NCI-H128 (cell line): ENCODE measurements around the gene GABRG3.
"Not testable (repeated sequence)": the region's sequence is repeated elsewhere in the genome, so short reads cannot be mapped to it uniquely, and the experiment has no call there.

Experiments used
- DNase-seq: peaks from one replicate; lab custom pipeline; 2025; ENCODE audit not compliant: unreplicated experiment; lab: John Stamatoyannopoulos, UW

The GABRG3 gene

DNA sequence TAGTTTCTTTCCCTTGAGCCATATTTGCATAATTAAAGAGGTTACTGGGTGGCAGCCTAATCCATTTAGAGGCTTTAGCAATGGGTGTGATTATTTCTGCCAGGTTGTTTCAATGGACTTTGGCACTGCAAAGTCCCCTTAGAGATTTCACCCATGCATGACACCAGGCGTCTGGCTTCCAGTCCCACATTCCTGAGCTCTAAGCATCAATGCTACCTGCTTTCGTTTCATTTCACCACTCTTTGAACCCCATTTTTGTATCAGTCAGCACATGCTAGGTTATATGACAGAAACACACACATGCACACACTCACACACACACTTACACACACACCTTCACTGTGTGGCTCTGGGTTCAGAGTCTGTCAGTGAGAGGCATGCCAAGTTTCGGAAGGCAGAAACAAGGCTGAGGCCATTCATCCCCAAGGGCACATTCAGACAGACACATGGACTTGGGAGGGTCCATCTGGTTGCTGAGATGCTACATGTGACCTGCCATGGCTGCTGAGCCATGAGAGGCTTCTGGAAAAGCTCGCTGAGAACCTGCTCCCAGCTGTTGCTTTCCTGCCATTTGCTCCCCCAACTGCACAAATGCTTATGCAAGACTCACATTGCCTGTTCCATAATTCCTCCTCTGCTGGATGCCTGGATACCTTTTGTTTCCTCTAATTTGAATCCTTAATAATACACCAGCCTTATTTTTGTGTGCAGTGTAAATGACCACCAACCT lies 354.1 kb downstream of the GABRG3 start:
- DNase-seq: no peak

- no peak for DNase-seq
These were observed 356.6 kb downstream of the GABRG3 start for GRCh38 chr15:27327467-27328025.

DNA sequence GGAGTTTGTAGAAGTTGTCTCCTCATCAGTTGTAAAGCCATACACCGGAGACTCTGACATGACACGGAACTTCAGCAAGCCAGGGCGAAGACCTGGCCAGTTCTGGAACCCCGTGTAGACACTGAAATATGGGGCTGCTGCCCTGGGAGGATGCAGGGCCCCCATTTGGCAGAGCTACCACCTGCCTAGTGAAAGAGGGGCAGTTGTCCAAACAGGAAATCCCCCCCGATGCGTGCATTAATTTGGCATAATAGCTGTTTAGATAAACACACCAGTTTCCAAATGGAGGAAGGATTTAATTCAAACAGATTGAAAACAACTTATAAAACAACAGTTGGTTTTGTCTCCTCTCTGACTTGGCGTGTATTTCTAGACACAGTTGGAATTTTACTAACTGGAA lies 357.2 kb downstream of the GABRG3 start:
- DNase-seq: no peak

DNA sequence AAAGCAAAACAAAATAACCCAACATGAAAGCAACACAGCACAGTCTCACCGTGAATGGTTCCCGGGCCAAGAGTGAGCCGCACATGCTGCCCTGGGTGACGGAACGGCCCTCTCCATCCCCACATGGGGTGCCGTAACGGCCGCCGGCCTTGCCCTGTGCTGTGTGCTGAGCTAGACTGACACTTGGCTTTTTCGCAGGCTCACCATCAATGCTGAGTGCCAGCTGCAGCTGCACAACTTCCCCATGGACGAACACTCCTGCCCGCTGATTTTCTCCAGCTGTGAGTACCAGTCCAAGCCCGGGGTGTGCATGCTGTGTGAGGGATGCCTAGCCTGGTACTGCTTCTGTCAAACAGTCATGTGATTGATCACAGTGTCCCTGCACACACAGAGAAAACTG lies 357.6 kb downstream of the GABRG3 start:
- DNase-seq: no peak

DNA sequence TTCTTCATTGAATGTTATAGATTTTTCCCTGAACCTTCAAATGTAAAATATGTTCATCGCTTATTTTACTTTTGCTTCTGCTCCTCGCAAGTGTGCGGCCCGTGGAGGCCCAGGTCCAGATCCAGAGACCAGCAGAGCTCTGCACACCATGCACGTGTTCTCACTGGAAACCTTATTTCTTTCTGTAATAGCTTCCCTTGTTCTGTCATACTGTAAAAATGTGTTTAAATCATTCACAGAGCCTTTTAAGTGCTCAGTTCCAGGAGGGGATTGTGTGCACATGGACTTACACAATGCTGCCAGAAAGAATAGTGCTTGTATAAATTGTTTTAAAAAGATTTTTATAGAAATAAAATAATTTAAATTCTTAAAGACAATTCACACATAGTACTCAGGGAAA lies 359.3 kb downstream of the GABRG3 start:
- no peak for DNase-seq

- no peak for DNase-seq
These were observed 365.7 kb downstream of the GABRG3 start for GRCh38 chr15:27336676-27337075.

DNA sequence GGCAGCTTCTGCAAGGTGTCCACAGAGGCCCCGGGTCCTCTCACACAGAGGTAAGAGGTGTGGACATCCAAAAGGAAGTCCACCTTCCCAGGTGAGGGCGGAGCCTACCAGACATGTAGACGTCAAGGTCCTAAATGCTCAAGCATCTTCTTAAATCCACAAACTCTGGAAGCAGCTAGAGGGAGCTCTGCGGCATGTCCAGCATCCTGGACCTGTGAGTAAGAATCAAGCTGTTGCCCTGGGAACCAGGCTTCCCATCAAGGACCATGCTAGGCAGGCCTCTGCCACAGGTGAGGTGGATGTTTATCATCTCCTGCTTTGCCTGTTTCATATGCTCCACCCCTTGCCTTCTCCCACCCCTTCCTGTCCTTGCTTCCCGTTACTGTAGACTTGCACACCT lies 368.2 kb downstream of the GABRG3 start:
- no peak for DNase-seq

- no peak for DNase-seq
These were observed 370.9 kb downstream of the GABRG3 start for GRCh38 chr15:27341780-27342343.

DNA sequence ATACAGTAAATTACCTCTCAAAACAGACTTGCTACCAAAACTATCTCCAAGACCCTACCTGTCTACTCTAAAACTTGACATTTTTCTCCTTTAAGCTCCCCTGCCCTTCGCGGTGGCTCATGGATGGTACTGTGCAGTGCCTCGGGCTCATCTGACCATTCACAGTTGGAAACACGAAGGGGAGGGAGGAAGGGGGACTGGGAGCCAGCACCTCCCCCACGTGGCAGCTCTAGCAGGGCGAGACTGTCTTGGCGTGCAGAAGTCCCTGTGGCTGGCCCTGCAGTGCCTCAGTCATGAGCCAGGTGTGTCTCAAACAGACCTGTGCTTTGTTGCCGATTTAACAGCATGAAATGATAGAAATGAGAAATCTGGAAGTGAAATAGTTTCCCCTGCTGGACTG lies 372.0 kb downstream of the GABRG3 start:
- DNase-seq: no peak

GRCh38 chr15:27352136-27352535 lies 381.2 kb downstream of the GABRG3 start:
- DNase-seq: no peak

- DNase-seq: no peak
These were observed 382.9 kb downstream of the GABRG3 start for GRCh38 chr15:27353856-27354255.

DNA sequence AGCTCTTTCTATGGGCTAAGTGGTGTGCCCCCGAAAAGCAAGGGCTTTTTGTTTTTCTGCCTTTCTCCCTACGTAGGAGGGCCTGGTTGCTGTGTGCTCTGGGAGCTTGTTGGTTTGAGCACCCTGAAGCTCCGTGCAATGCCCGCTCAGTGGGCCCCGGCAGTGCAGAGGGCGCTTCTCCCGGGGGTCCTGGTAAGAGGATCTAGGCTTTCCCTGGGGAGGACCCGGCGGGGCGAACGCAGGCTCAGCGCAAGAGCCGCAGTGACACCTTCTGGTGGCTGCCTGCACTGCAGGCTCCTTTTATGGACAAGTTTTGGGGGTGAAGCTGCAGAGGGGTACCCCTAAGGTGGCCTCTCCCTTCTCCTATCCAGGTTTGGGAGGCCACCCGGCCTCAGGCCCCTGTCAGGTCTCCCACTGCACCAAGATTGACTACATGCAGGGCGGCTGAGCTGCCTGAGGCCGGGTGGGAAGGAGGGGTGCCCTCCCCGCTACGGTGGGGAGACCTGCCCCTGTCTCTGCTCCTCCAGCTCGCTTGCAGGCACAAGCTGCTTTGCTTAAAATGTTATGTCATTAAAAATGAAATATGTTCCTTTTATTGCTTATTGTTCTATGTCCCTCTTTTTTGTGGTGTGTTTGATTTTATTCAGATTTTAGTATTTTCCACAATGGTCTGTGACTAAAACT lies 387.9 kb downstream of the GABRG3 start:
- DNase-seq: no peak

- DNase-seq: no peak
These were observed 388.6 kb downstream of the GABRG3 start for GRCh38 chr15:27359586-27359985.

- DNase-seq: no peak
These were observed 389.3 kb downstream of the GABRG3 start for GRCh38 chr15:27360316-27360715.

- DNase-seq: no peak
These were observed 390.5 kb downstream of the GABRG3 start for GRCh38 chr15:27361438-27361837.

DNA sequence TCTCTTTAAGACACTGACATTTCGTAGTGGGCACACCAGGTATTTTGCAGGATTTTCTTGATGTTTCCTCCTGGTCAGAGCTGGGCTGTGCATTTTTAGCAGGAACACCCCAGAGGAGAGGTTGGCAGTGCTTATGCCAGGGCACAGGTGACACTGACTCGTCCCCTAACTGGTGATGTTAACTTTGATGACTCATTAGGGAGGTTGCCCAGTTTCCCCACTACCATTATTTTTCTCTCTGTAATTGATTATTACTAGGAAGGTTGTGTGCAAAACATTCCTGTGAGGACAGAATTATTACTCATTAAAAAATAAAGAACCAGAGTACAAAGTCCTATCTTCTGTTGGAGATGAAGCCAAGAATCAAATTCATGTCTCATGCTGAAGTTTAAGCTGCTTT lies 394.5 kb downstream of the GABRG3 start:
- DNase-seq: no peak

GRCh38 chr15:27377391-27377790 lies 406.4 kb downstream of the GABRG3 start:
- not testable (repeated sequence) for DNase-seq

DNA sequence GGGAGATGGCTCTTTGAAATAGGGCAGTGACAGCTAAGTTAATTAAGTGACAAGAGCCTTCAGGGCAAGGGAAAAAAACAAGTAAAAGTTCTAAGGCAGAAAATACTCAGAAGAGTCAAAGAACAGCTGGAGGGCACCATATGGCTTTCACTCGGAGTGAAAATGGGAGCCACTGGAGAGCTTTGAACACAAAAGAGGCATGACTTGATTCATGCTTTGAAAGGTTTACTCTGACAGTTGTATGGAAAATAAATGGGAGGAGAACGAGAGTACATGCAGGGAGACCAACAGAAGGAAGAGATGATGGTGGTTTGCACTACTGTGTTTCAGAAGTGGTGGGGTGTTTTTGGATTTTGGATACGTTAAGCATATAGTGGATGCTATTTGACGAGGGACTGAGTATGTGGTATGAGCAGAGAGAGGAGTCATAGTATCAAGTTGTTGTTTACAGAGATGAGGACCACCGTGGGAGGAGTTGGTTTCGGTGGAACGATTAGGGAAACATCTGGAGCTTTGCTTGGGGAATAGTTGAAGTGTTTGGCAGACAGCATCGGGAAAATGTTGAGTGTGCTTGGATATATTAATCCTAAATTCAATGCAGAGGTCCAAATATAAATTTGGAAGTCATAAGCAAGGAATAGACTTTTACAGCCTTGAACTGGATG lies 411.5 kb downstream of the GABRG3 start:
- DNase-seq: no peak

DNA sequence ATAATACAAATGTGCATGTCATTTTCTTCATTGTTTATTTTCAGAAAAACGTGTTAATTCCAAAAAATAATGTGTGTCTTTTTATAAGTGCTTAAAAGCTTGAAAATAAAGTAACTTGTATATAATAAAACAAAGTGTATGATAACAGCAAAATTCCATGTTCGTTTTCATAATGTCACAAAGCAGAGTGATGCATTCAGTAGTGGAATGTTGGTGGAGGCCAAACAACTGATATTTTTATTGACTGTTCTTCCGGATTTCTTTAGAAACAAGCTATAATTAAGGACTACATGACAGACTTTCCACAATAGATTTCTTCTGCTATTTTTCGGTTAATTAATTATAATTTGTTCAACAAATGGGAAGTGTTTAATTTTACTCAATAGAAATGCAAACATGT lies 412.7 kb downstream of the GABRG3 start:
- no peak for DNase-seq

- DNase-seq: no peak
These were observed 421.2 kb downstream of the GABRG3 start for GRCh38 chr15:27392163-27392562.

- no peak for DNase-seq
These were observed 425.5 kb downstream of the GABRG3 start for GRCh38 chr15:27396521-27396920.

DNA sequence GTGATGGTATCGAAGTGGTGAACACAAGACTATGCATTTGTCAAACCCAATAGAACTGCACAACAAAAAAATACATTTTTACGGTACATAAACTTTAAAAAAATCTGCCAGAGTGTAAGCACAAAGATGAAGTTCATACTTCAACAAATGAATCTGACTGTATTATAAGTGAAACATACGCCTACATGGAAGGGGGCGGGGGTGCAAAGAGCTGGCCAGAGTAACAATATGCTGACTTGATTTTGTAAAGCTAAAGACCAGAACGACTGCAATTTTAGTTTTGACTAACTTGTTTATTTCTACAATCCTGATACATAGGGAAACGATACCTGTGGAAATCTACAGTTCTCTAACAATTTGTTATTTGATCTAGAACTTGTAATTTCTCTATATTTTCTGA lies 426.0 kb downstream of the GABRG3 start:
- DNase-seq: no peak
